ENCODE data around the gene FARS2. TPM values are rescaled to one million over a fixed set of nuclear protein-coding genes. Genes with fewer than 3 reads are reported as not detected.

Gene FARS2
- total RNA-seq, 1 experiment from 2014 or later = 15.0 TPM

DNA sequence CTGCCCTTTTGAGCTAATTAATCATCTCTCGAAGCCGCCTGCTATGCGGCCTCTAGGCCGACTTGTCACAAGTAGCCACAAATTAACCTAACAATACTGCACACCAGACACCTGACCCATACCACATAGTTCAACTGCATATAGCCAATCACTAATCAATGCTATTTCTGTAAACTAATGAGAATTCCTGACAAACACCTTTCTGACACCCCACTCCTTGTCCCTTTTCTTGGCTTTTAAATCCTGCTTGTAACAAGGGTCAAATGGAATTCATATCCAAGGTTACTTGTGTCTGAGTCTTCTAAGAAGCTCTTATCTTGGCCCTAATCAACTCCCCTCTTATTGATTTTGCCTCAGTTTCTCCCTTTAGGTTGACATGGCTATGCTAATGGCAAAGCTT is 379.3 kb downstream of the FARS2 start:
- CTCF ChIA-PET = no interaction called here
- DNase-seq (ENCODE audit: low spot score) = no peak
- H3K27ac Mint-ChIP-seq = no peak overlapping the region
- TF ChIP-seq RELA (CRISPR knock-in tag; IDR thresholded peaks at IDR 0.05; ENCODE audit: borderline replicate concordance) (no peak), NFATC4 (CRISPR knock-in tag; IDR thresholded peaks at IDR 0.05) (no peak), ZNF121 (CRISPR knock-in tag; IDR thresholded peaks at IDR 0.05) (no peak), IRF2 (CRISPR knock-in tag; IDR thresholded peaks at IDR 0.05; ENCODE audit: borderline replicate concordance, low read depth) (no peak), CBFB (CRISPR knock-in tag; IDR thresholded peaks at IDR 0.05; ENCODE audit: low read depth) (no peak), ELF4 (CRISPR knock-in tag; IDR thresholded peaks at IDR 0.05; ENCODE audit: low read depth) (no peak)
- TF ChIP-seq, protein P1, sequence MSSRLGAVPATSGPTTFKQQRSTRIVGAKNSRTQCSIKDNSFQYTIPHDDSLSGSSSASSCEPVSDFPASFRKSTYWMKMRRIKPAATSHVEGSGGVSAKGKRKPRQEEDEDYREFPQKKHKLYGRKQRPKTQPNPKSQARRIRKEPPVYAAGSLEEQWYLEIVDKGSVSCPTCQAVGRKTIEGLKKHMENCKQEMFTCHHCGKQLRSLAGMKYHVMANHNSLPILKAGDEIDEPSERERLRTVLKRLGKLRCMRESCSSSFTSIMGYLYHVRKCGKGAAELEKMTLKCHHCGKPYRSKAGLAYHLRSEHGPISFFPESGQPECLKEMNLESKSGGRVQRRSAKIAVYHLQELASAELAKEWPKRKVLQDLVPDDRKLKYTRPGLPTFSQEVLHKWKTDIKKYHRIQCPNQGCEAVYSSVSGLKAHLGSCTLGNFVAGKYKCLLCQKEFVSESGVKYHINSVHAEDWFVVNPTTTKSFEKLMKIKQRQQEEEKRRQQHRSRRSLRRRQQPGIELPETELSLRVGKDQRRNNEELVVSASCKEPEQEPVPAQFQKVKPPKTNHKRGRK (CRISPR knock-in tag; IDR thresholded peaks at IDR 0.05; ENCODE audit: borderline replicate concordance) = no peak
- TF ChIP-seq, protein P2, sequence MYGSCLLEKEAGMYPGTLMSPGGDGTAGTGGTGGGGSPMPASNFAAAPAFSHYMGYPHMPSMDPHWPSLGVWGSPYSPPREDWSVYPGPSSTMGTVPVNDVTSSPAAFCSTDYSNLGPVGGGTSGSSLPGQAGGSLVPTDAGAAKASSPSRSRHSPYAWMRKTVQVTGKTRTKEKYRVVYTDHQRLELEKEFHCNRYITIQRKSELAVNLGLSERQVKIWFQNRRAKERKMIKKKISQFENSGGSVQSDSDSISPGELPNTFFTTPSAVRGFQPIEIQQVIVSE (CRISPR knock-in tag; IDR thresholded peaks at IDR 0.05; ENCODE audit: borderline replicate concordance) = no peak
- ATAC-seq = no peak
- no peak overlapping the region for H3K4me3 Mint-ChIP-seq
- peaks cover 20% of the 10 kb centered on the region for H3K4me1 Mint-ChIP-seq
- peaks cover 15% of the 10 kb centered on the region for H3K36me3 Mint-ChIP-seq
- H3K27me3 Mint-ChIP-seq (ENCODE audit: low read depth) = no peaks in the 10 kb centered on the region; the same call in 1 of the 2 replicates
- POLR2A ChIA-PET = no interaction called here
- peaks cover 29% of the 10 kb centered on the region for H3K9me3 Mint-ChIP-seq

DNA sequence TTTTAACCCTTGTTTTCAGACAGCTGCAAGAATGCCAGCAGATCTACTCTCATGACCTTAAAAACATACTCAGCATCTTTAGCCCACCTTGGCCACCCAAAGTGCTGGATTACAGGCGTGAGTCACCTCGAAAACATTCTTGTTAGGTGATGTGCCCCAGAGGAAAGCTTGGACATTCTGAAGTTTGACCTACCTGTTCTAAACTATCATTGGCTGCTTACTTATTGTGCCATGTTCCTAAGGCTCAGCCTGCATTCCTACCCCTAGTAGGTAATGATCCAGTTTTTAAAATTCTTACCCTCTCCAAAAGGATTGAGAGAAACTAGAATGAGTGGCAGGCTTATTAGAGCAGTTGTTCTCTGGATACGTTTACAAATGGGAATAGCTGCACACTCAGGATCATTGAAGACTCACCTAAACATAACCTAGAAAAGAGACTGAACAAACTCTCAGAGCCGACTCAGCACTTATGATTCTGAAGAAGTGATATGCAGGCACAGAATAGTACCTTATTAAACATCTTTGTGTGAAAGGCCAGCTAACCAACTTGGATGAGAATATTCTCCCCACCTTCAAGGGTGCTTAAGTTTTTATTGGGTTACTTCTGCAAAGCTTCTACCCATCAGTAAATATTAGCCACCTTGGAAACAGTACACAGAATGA is 383.3 kb downstream of the FARS2 start:
- Mint-ChIP-seq H3K4me3 (no peak overlapping the region), H3K27ac (no peak overlapping the region), H3K27me3 (ENCODE audit: low read depth) (no peaks in the 10 kb centered on the region; the same call in 1 of the 2 replicates), H3K4me1 (peaks cover 9% of the 10 kb centered on the region; the same call in 1 of the 2 replicates), H3K36me3 (peaks cover 14% of the 10 kb centered on the region), H3K9me3 (peaks cover 22% of the 10 kb centered on the region)
- TF ChIP-seq FOXJ3 (CRISPR knock-in tag; IDR thresholded peaks at IDR 0.05; ENCODE audit: borderline replicate concordance) = no peak
- TF ChIP-seq GABPB1 (CRISPR knock-in tag; IDR thresholded peaks at IDR 0.05) = no peak
- TF ChIP-seq, protein P3, sequence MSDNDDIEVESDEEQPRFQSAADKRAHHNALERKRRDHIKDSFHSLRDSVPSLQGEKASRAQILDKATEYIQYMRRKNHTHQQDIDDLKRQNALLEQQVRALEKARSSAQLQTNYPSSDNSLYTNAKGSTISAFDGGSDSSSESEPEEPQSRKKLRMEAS (CRISPR knock-in tag; IDR thresholded peaks at IDR 0.05) = no peak
- no peak for DNase-seq (ENCODE audit: low spot score)
- CTCF ChIA-PET = no interaction called here
- POLR2A ChIA-PET = interaction anchor here (0.6 kb wide), 1 partner anchor 350 kb away, joined by 3 read pairs; no protein-coding TSS in a partner anchor
- ATAC-seq = no peak

DNA sequence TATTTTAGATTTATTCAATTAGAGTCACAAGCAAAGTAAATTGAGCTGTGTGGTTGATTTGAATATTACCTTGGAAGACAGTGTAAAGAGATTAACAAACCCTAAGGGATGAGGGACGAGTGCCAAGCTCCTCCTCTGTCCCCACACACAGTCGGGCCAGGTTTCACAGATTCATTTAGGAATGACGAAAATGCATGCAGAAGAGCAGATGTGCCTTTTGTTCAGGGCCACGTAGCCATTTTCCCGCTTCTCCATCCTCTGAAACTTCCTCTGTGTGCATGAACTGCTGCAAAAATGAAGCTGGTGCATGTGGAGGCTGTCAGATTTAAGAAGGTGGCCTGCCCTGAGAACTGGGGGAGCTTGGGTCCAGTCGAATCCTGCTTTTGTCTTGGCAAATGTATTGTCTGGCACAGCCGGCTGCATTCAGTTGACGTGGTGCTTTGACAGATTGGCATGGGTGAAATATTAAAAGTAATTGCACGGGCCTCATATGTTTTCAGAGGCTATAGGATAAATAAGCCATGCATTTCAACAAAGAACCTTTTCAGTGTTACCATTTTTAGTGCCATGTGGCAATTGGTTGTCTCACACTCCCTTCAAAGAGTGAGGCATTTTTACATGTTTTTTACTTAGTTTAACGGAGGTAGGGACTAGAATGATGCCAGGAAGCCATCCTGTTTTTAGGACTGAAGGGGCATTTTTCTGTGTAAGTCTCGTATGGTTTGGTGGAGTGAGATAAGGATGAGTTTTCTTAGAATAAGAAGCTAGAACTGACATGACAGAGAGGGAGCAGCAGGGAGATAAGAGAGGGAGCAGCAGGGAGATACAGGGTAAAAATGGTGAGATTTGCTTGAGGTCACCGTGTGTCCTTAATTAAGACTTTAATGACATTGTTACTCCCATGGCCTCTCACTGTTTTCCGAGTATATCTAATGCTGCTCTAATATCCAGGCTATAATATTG is 384.3 kb downstream of the FARS2 start:
- no peak overlapping the region for H3K27ac Mint-ChIP-seq
- no peak for TF ChIP-seq PRRX2 (CRISPR knock-in tag; IDR thresholded peaks at IDR 0.05)
- no peak for TF ChIP-seq OVOL2 (CRISPR knock-in tag; IDR thresholded peaks at IDR 0.05; ENCODE audit: borderline replicate concordance)
- no peak for TF ChIP-seq ZNF219 (CRISPR knock-in tag; IDR thresholded peaks at IDR 0.05; ENCODE audit: borderline replicate concordance)
- TF ChIP-seq, protein P4, sequence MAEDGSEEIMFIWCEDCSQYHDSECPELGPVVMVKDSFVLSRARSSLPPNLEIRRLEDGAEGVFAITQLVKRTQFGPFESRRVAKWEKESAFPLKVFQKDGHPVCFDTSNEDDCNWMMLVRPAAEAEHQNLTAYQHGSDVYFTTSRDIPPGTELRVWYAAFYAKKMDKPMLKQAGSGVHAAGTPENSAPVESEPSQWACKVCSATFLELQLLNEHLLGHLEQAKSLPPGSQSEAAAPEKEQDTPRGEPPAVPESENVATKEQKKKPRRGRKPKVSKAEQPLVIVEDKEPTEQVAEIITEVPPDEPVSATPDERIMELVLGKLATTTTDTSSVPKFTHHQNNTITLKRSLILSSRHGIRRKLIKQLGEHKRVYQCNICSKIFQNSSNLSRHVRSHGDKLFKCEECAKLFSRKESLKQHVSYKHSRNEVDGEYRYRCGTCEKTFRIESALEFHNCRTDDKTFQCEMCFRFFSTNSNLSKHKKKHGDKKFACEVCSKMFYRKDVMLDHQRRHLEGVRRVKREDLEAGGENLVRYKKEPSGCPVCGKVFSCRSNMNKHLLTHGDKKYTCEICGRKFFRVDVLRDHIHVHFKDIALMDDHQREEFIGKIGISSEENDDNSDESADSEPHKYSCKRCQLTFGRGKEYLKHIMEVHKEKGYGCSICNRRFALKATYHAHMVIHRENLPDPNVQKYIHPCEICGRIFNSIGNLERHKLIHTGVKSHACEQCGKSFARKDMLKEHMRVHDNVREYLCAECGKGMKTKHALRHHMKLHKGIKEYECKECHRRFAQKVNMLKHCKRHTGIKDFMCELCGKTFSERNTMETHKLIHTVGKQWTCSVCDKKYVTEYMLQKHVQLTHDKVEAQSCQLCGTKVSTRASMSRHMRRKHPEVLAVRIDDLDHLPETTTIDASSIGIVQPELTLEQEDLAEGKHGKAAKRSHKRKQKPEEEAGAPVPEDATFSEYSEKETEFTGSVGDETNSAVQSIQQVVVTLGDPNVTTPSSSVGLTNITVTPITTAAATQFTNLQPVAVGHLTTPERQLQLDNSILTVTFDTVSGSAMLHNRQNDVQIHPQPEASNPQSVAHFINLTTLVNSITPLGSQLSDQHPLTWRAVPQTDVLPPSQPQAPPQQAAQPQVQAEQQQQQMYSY (CRISPR knock-in tag; IDR thresholded peaks at IDR 0.05) = no peak
- no peak for TF ChIP-seq KAT7 (CRISPR knock-in tag; IDR thresholded peaks at IDR 0.05; ENCODE audit: borderline replicate concordance)
- TF ChIP-seq, protein P1 (CRISPR knock-in tag; IDR thresholded peaks at IDR 0.05; ENCODE audit: borderline replicate concordance) = no peak
- TF ChIP-seq, protein P5, sequence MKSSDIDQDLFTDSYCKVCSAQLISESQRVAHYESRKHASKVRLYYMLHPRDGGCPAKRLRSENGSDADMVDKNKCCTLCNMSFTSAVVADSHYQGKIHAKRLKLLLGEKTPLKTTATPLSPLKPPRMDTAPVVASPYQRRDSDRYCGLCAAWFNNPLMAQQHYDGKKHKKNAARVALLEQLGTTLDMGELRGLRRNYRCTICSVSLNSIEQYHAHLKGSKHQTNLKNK (CRISPR knock-in tag; IDR thresholded peaks at IDR 0.05) = no peak
- TF ChIP-seq, protein P6, sequence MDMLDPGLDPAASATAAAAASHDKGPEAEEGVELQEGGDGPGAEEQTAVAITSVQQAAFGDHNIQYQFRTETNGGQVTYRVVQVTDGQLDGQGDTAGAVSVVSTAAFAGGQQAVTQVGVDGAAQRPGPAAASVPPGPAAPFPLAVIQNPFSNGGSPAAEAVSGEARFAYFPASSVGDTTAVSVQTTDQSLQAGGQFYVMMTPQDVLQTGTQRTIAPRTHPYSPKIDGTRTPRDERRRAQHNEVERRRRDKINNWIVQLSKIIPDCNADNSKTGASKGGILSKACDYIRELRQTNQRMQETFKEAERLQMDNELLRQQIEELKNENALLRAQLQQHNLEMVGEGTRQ (CRISPR knock-in tag; IDR thresholded peaks at IDR 0.05) = no peak
- no peak for TF ChIP-seq NR3C1 (CRISPR knock-in tag; conservative IDR thresholded peaks at IDR 0.05; ENCODE audit: low read depth)
- TF ChIP-seq ESRRA (CRISPR knock-in tag; IDR thresholded peaks at IDR 0.05; ENCODE audit: borderline replicate concordance) = no peak

More for the DNA sequence above, 384.3 kb downstream of the FARS2 start:
- ATAC-seq (no peak), DNase-seq (ENCODE audit: low spot score) (no peak)
- Mint-ChIP-seq H3K4me3 (no peak overlapping the region), H3K9me3 (peaks cover 12% of the 10 kb centered on the region), H3K27me3 (ENCODE audit: low read depth) (no peaks in the 10 kb centered on the region; the same call in 1 of the 2 replicates), H3K36me3 (peaks cover 5% of the 10 kb centered on the region), H3K4me1 (peaks cover 9% of the 10 kb centered on the region; the same call in 1 of the 2 replicates)
- CTCF ChIA-PET = no interaction called here
- POLR2A ChIA-PET = interaction anchor here (0.6 kb wide), 1 partner anchor 349 kb away, joined by 3 read pairs; no protein-coding TSS in a partner anchor

Measured in WTC11 (cell line).